ENCODE measurements around the gene APOA1. TPM values are rescaled to one million over a fixed set of nuclear protein-coding genes. Genes with fewer than 3 reads are reported as not detected.

APOA1 gene
- total and polyA plus RNA-seq, 10 of the 15 experiments (the other 5 are each of a cell fraction or from before 2014, with no cell fraction given): 0.10 to 2.4 (median 0.24) TPM; not detected in 3

- no peak for TF ChIP-seq ZNF592 (IDR thresholded peaks at IDR 0.05)
- no peak for TF ChIP-seq RELB (IDR thresholded peaks at IDR 0.05; ENCODE audit: low read depth)
- no peak for TF ChIP-seq TAF1 (IDR thresholded peaks at IDR 0.05; ENCODE audit: borderline replicate concordance, low read depth, low read length)
- TF ChIP-seq REST (IDR thresholded peaks at IDR 0.05; ENCODE audit: low read depth, low read length): no peak
- TF ChIP-seq RBBP5 (conservative IDR thresholded peaks at IDR 0.05): no peak
- TF ChIP-seq NFYA (IDR thresholded peaks at IDR 0.05; ENCODE audit: borderline replicate concordance, low read depth, low read length): no peak
- no peak for TF ChIP-seq ZNF622 (IDR thresholded peaks at IDR 0.05)
- no peak for TF ChIP-seq ZBTB4 (CRISPR knock-in tag; IDR thresholded peaks at IDR 0.05)
- no peak for TF ChIP-seq NR2C1 (IDR thresholded peaks at IDR 0.05)
- no peak for TF ChIP-seq TARDBP (IDR thresholded peaks at IDR 0.05; ENCODE audit: borderline replicate concordance)
- no peak for TF ChIP-seq GATAD2B (conservative IDR thresholded peaks at IDR 0.05; ENCODE audit: low read depth)
- TF ChIP-seq MYB (IDR thresholded peaks at IDR 0.05; ENCODE audit: borderline replicate concordance, low read depth, low read length): no peak
- TF ChIP-seq CBFB (IDR thresholded peaks at IDR 0.05; ENCODE audit: low read depth): no peak
- no peak for TF ChIP-seq EED (IDR thresholded peaks at IDR 0.05; ENCODE audit: low read depth)
- no peak for TF ChIP-seq E2F4 (IDR thresholded peaks at IDR 0.05; ENCODE audit: low read depth, low read length)
Measured at GRCh38 chr11:116791002-116791812, 46.2 kb downstream of the APOA1 start (continued).
